HepG2 (cell line): Measurements from ENCODE around the gene CHST14. TPM values are rescaled to one million over a fixed set of nuclear protein-coding genes. Genes with fewer than 3 reads are reported as not detected.

Source experiments
- AGO1 ChIP-seq: fragments of 200-400 bp; formaldehyde crosslinking; IDR thresholded peaks from 2 replicates; pipeline ENCODE4 v1.6.1; 2017; ENCODE audit warnings: mild to moderate bottlenecking, low read depth, low read length, moderate library complexity; ENCODE audit not compliant: poor library complexity, severe bottlenecking
- HMG20B ChIP-seq: conservative IDR thresholded peaks from 2 replicates; pipeline ENCODE4 v1.6.1; 2016; ENCODE audit warnings: missing genetic modification reagents, missing compliant biosample characterization
- KDM5A ChIP-seq: fragments of 200-600 bp; sonication (generic); IDR thresholded peaks from 2 replicates; pipeline ENCODE4 v1.7.0; 2018; ENCODE audit warnings: antibody characterized with exemption, mild to moderate bottlenecking, low read length, borderline replicate concordance
- MTA3 ChIP-seq: sonication (generic); formaldehyde crosslinking; IDR thresholded peaks from 2 replicates; pipeline ENCODE4 v1.4.0; 2020; ENCODE audit warnings: missing genetic modification reagents
- NAIF1 ChIP-seq: sonication (generic); formaldehyde crosslinking; IDR thresholded peaks from 2 replicates; pipeline ENCODE4 v1.5.0; 2020; ENCODE audit warnings: mild to moderate bottlenecking, missing genetic modification reagents, borderline replicate concordance
- NBN ChIP-seq: fragments of 450-650 bp; conservative IDR thresholded peaks from 2 replicates; pipeline ENCODE4 v1.6.1; 2017
- NCOA1 ChIP-seq: sonication (generic); formaldehyde crosslinking; IDR thresholded peaks from 2 replicates; pipeline ENCODE4 v1.9.0; 2021; ENCODE audit warnings: missing genetic modification reagents
- PHF20 ChIP-seq: sonication (generic); formaldehyde crosslinking; IDR thresholded peaks from 2 replicates; pipeline ENCODE4 v1.5.0; 2020; ENCODE audit warnings: mild to moderate bottlenecking, missing genetic modification reagents
- PHF21A ChIP-seq: sonication (generic); formaldehyde crosslinking; IDR thresholded peaks from 2 replicates; pipeline ENCODE4 v1.5.0; 2020; ENCODE audit warnings: mild to moderate bottlenecking, missing genetic modification reagents
- PITX1 ChIP-seq: sonication (generic); formaldehyde crosslinking; IDR thresholded peaks from 2 replicates; pipeline ENCODE4 v1.5.1; 2020; ENCODE audit warnings: mild to moderate bottlenecking, missing genetic modification reagents
- SCMH1 ChIP-seq: sonication (generic); formaldehyde crosslinking; IDR thresholded peaks from 2 replicates; pipeline ENCODE4 v1.9.0; 2021; ENCODE audit warnings: missing genetic modification reagents, mild to moderate bottlenecking, borderline replicate concordance
- ZNF24 ChIP-seq: fragments of 450-650 bp; IDR thresholded peaks from 2 replicates; pipeline ENCODE4 v1.6.1; 2017; ENCODE audit warnings: antibody characterized with exemption, mild to moderate bottlenecking
- ZNF282 ChIP-seq: fragments of 450-650 bp; IDR thresholded peaks from 2 replicates; pipeline ENCODE4 v1.6.1; 2018; ENCODE audit not compliant: partially characterized antibody
- ZNF343 ChIP-seq: sonication (generic); formaldehyde crosslinking; IDR thresholded peaks from 2 replicates; pipeline ENCODE4 v1.4.0; 2020; ENCODE audit warnings: mild to moderate bottlenecking, missing genetic modification reagents
- ZNF709 ChIP-seq: sonication (generic); formaldehyde crosslinking; IDR thresholded peaks from 2 replicates; pipeline ENCODE4 v1.5.0; 2020; ENCODE audit warnings: mild to moderate bottlenecking, missing genetic modification reagents
- ZNF781 ChIP-seq: sonication (generic); formaldehyde crosslinking; IDR thresholded peaks from 2 replicates; pipeline ENCODE4 v1.5.1; 2020; ENCODE audit warnings: borderline replicate concordance, mild to moderate bottlenecking, missing genetic modification reagents; ENCODE audit errors: not compliant biosample characterization
- ZSCAN22 ChIP-seq: sonication (generic); formaldehyde crosslinking; IDR thresholded peaks from 2 replicates; pipeline ENCODE4 v1.4.0; 2020; ENCODE audit warnings: mild to moderate bottlenecking, missing genetic modification reagents
- polyA plus RNA-seq, 8 experiments: library from polyadenylated mRNA; depleted of rRNA in 3 of 8; stranded (reverse) in 7 of 8; unstranded in 1 of 8; fragments of >200 nt; fragmentation: Illumina TruSeq in 4 of 8; extraction: Trizol in 4 of 8; gene quantifications; 2 replicates each; pipeline versions ENCODE4 v1.2.1 to v1.2.3, GENCODE V29; 2011 to 2016; ENCODE audit warnings: low read depth in 4 of 8, missing spikeins in 1 of 8, mixed read lengths in 1 of 8; ENCODE audit not compliant: insufficient read depth in 1 of 8
- total RNA-seq, 5 experiments: library from RNA; depleted of rRNA; stranded (reverse); fragments of >200 nt; fragmentation: Illumina TruSeq; extraction: Trizol; gene quantifications; 2 replicates each; pipeline ENCODE4 v1.2.3, GENCODE V29; 2016; ENCODE audit warnings: low read depth in 1 of 5
- TF ChIP-seq, protein P1 (sequence below): sonication (generic); formaldehyde crosslinking; IDR thresholded peaks from 2 replicates; pipeline ENCODE4 v1.4.0; 2020; ENCODE audit warnings: missing genetic modification reagents, borderline replicate concordance
- TF ChIP-seq, protein P2 (sequence below): sonication (generic); formaldehyde crosslinking; IDR thresholded peaks from 2 replicates; pipeline ENCODE4 v1.5.1; 2020; ENCODE audit warnings: mild to moderate bottlenecking, moderate library complexity, missing genetic modification reagents
- TF ChIP-seq, protein P3 (sequence below): sonication (generic); formaldehyde crosslinking; IDR thresholded peaks from 2 replicates; pipeline ENCODE4 v1.4.0; 2020; ENCODE audit warnings: missing genetic modification reagents
- TF ChIP-seq, protein P4 (sequence below): IDR thresholded peaks from 2 replicates; pipeline ENCODE4 v1.6.1; 2016; ENCODE audit warnings: low read depth, control low read depth

The CHST14 gene
- total and polyA plus RNA-seq, 2 of the 13 experiments (the other 11 are each of a cell fraction or from before 2014, with no cell fraction given), result 8.9 to 12.4 TPM

DNA sequence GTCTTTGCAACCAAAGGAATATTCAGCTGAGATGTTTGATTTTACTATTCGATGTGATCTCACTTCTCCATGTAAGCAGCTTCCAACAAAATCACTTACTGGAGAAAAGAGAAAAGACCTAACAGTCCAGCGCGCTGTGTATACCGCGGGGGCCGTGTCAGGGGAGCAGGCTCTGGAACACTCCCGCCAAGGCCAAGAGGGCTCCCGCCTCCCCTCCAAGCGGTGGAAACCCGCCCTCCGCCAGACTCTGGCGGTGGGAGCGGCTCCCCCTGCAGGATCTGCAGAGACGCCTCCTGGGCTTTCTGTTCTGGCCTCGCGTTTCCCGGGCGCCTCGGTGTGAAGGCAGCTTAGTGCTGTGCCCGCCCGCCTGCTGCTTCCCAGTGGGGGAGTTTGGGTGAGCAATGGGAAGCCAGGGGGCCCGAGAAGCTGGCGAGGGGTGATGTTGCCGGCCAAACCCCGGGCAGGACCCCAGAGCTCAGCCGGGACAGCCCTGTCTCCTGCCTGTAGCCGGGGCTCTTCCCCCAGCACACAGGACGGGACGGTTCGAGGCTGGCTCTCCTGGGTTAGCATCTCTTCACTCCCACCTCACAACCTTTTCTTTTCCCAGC, 36.3 kb downstream of the CHST14 start (continued):
- TF ChIP-seq, protein P1, sequence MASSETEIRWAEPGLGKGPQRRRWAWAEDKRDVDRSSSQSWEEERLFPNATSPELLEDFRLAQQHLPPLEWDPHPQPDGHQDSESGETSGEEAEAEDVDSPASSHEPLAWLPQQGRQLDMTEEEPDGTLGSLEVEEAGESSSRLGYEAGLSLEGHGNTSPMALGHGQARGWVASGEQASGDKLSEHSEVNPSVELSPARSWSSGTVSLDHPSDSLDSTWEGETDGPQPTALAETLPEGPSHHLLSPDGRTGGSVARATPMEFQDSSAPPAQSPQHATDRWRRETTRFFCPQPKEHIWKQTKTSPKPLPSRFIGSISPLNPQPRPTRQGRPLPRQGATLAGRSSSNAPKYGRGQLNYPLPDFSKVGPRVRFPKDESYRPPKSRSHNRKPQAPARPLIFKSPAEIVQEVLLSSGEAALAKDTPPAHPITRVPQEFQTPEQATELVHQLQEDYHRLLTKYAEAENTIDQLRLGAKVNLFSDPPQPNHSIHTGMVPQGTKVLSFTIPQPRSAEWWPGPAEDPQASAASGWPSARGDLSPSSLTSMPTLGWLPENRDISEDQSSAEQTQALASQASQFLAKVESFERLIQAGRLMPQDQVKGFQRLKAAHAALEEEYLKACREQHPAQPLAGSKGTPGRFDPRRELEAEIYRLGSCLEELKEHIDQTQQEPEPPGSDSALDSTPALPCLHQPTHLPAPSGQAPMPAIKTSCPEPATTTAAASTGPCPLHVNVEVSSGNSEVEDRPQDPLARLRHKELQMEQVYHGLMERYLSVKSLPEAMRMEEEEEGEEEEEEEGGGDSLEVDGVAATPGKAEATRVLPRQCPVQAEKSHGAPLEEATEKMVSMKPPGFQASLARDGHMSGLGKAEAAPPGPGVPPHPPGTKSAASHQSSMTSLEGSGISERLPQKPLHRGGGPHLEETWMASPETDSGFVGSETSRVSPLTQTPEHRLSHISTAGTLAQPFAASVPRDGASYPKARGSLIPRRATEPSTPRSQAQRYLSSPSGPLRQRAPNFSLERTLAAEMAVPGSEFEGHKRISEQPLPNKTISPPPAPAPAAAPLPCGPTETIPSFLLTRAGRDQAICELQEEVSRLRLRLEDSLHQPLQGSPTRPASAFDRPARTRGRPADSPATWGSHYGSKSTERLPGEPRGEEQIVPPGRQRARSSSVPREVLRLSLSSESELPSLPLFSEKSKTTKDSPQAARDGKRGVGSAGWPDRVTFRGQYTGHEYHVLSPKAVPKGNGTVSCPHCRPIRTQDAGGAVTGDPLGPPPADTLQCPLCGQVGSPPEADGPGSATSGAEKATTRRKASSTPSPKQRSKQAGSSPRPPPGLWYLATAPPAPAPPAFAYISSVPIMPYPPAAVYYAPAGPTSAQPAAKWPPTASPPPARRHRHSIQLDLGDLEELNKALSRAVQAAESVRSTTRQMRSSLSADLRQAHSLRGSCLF (CRISPR knock-in tag), result no peak
- TF ChIP-seq MTA3, result no peak
- no peak for TF ChIP-seq SCMH1 (CRISPR knock-in tag)
- no peak for TF ChIP-seq ZNF781
- TF ChIP-seq PITX1 (CRISPR knock-in tag), result peak; percentile 70; the same call in 1 of the 2 replicates
- TF ChIP-seq ZNF343, result no peak
- no peak for TF ChIP-seq ZSCAN22 (CRISPR knock-in tag)
- 0 out of 2 replicates have a peak, but pooled peaks have one; percentile 26 for TF ChIP-seq PHF21A (CRISPR knock-in tag)
- no peak for TF ChIP-seq ZNF282
- no peak for TF ChIP-seq AGO1
- TF ChIP-seq ZNF709 (CRISPR knock-in tag), result no peak
- 0 out of 2 replicates have a peak, but pooled peaks have one; percentile 14 for TF ChIP-seq HMG20B (CRISPR knock-in tag)
- TF ChIP-seq, protein P2, sequence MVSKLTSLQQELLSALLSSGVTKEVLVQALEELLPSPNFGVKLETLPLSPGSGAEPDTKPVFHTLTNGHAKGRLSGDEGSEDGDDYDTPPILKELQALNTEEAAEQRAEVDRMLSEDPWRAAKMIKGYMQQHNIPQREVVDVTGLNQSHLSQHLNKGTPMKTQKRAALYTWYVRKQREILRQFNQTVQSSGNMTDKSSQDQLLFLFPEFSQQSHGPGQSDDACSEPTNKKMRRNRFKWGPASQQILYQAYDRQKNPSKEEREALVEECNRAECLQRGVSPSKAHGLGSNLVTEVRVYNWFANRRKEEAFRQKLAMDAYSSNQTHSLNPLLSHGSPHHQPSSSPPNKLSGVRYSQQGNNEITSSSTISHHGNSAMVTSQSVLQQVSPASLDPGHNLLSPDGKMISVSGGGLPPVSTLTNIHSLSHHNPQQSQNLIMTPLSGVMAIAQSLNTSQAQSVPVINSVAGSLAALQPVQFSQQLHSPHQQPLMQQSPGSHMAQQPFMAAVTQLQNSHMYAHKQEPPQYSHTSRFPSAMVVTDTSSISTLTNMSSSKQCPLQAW, result peak; percentile 32; the same call in 1 of the 2 replicates
- TF ChIP-seq, protein P3, sequence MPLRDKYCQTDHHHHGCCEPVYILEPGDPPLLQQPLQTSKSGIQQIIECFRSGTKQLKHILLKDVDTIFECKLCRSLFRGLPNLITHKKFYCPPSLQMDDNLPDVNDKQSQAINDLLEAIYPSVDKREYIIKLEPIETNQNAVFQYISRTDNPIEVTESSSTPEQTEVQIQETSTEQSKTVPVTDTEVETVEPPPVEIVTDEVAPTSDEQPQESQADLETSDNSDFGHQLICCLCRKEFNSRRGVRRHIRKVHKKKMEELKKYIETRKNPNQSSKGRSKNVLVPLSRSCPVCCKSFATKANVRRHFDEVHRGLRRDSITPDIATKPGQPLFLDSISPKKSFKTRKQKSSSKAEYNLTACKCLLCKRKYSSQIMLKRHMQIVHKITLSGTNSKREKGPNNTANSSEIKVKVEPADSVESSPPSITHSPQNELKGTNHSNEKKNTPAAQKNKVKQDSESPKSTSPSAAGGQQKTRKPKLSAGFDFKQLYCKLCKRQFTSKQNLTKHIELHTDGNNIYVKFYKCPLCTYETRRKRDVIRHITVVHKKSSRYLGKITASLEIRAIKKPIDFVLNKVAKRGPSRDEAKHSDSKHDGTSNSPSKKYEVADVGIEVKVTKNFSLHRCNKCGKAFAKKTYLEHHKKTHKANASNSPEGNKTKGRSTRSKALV (CRISPR knock-in tag), result 0 out of 2 replicates have a peak, but pooled peaks have one; percentile 46
- TF ChIP-seq ZNF24, result no peak
- no peak for TF ChIP-seq NAIF1 (CRISPR knock-in tag)
- TF ChIP-seq NCOA1 (CRISPR knock-in tag), result no peak
- TF ChIP-seq NBN, result no peak
- no peak for TF ChIP-seq KDM5A
- TF ChIP-seq, protein P4, sequence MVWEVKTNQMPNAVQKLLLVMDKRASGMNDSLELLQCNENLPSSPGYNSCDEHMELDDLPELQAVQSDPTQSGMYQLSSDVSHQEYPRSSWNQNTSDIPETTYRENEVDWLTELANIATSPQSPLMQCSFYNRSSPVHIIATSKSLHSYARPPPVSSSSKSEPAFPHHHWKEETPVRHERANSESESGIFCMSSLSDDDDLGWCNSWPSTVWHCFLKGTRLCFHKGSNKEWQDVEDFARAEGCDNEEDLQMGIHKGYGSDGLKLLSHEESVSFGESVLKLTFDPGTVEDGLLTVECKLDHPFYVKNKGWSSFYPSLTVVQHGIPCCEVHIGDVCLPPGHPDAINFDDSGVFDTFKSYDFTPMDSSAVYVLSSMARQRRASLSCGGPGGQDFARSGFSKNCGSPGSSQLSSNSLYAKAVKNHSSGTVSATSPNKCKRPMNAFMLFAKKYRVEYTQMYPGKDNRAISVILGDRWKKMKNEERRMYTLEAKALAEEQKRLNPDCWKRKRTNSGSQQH, result no peak
- no peak for TF ChIP-seq PHF20 (CRISPR knock-in tag)
